OCI-LY3 (cell line): Measurements from ENCODE around the gene CD209.

Source experiments
- H2AFZ ChIP-seq: fragments of 200-600, 300-600 bp; shearing (Covaris generic); 2 replicates; pipeline ENCODE4 v1.6.0; 2014; ENCODE audit warnings: antibody characterized with exemption, low read depth, low read length
- H3K27ac ChIP-seq: fragments of 200-600, 300-600 bp; sonication (generic); 2 replicates; pipeline ENCODE4 v1.5.1; 2014; ENCODE audit warnings: mild to moderate bottlenecking, low read length, moderate library complexity, mixed read lengths
- H3K27me3 ChIP-seq: fragments of 200-600, 300-600 bp; sonication (generic); 2 replicates; pipeline ENCODE4 v1.6.1; 2014; ENCODE audit warnings: low read depth, low read length, mixed read lengths
- H3K36me3 ChIP-seq: fragments of 200-600, 300-600 bp; sonication (generic); replicated peaks from 2 replicates; pipeline ENCODE3; 2014; ENCODE audit warnings: low read depth, low read length, mixed read lengths
- H3K4me1 ChIP-seq: fragments of 300-600, 200-600 bp; sonication (generic); 2 replicates; pipeline ENCODE4 v1.6.1; 2014; ENCODE audit warnings: low read length, mixed read lengths
- H3K4me2 ChIP-seq: fragments of 200-600, 300-600 bp; sonication (generic); 2 replicates; pipeline ENCODE4 v1.6.1; 2014; ENCODE audit warnings: low read length, mixed read lengths
- H3K4me3 ChIP-seq: fragments of 300-600, 200-600 bp; sonication (generic); 2 replicates; pipeline ENCODE4 v1.5.1; 2014; ENCODE audit warnings: antibody characterized with exemption, mild to moderate bottlenecking, low read length, moderate library complexity
- H3K79me2 ChIP-seq: fragments of 300-600, 200-600 bp; shearing (Covaris generic); 2 replicates; pipeline ENCODE4 v1.6.1; 2014; ENCODE audit warnings: mild to moderate bottlenecking, low read length, mixed read lengths
- H3K9ac ChIP-seq: fragments of 300-600, 200-600 bp; shearing (Covaris generic); 2 replicates; pipeline ENCODE4 v1.6.0; 2014; ENCODE audit warnings: mild to moderate bottlenecking, low read length, moderate library complexity
- H3K9me3 ChIP-seq: fragments of 200-600, 300-600 bp; shearing (Covaris generic); 2 replicates; pipeline ENCODE4 v1.6.1; 2014; ENCODE audit warnings: low read length, mixed read lengths; ENCODE audit not compliant: insufficient read depth
- H4K20me1 ChIP-seq: fragments of 200-600, 300-600 bp; sonication (generic); 2 replicates; pipeline ENCODE4 v1.6.1; 2016; ENCODE audit warnings: low read length, mixed read lengths; ENCODE audit not compliant: insufficient read depth
- CTCF ChIP-seq: fragments of 200-600, 300-600 bp; sonication (generic); IDR thresholded peaks from 2 replicates; pipeline ENCODE4 v1.5.1; 2014; ENCODE audit warnings: antibody characterized with exemption, low read length, low read depth
- EZH2phosphoT487 ChIP-seq: fragments of 200-600 bp; shearing (Covaris generic); IDR thresholded peaks from 2 replicates; pipeline ENCODE4 v1.6.1; 2018; ENCODE audit warnings: antibody characterized with exemption, mixed run types, low read depth

CD209 gene

GRCh38 chr19:7730286-7731217 is 16.8 kb downstream of the CD209 start:
- Histone ChIP-seq H3K9ac (no peak overlapping the region), H3K27ac (no peak overlapping the region), H3K9me3 (no peaks in the 10 kb centered on the region), H3K4me3 (no peak overlapping the region), H3K27me3 (peaks cover 58% of the 10 kb centered on the region), H4K20me1 (no peaks in the 10 kb centered on the region), H2AFZ (no peak overlapping the region), H3K36me3 (no peaks in the 10 kb centered on the region), H3K79me2 (no peaks in the 10 kb centered on the region), H3K4me2 (no peak overlapping the region), H3K4me1 (no peaks in the 10 kb centered on the region)
- TF ChIP-seq EZH2phosphoT487 (no peak), CTCF (no peak)

GRCh38 chr19:7729831-7730285 is 17.5 kb downstream of the CD209 start:
- no peak overlapping the region for H3K27ac ChIP-seq
- TF ChIP-seq EZH2phosphoT487, result no peak
- no peak for TF ChIP-seq CTCF
- H3K79me2 ChIP-seq, result no peaks in the 10 kb centered on the region
- no peaks in the 10 kb centered on the region for H4K20me1 ChIP-seq
- H3K36me3 ChIP-seq, result no peaks in the 10 kb centered on the region
- no peak overlapping the region for H2AFZ ChIP-seq
- H3K4me3 ChIP-seq, result no peak overlapping the region
- no peaks in the 10 kb centered on the region for H3K4me1 ChIP-seq
- H3K9me3 ChIP-seq, result no peaks in the 10 kb centered on the region
- peaks cover 55% of the 10 kb centered on the region for H3K27me3 ChIP-seq
- H3K9ac ChIP-seq, result no peak overlapping the region
- H3K4me2 ChIP-seq, result no peak overlapping the region

GRCh38 chr19:7729211-7729610 is 18.1 kb downstream of the CD209 start:
- no peak overlapping the region for H2AFZ ChIP-seq
- no peak overlapping the region for H3K4me2 ChIP-seq
- H3K4me3 ChIP-seq, result no peak overlapping the region
- no peaks in the 10 kb centered on the region for H4K20me1 ChIP-seq
- H3K9me3 ChIP-seq, result no peaks in the 10 kb centered on the region
- no peak for TF ChIP-seq EZH2phosphoT487
- no peak for TF ChIP-seq CTCF
- no peak overlapping the region for H3K9ac ChIP-seq
- no peaks in the 10 kb centered on the region for H3K79me2 ChIP-seq
- no peak overlapping the region for H3K27ac ChIP-seq
- H3K36me3 ChIP-seq, result no peaks in the 10 kb centered on the region
- H3K27me3 ChIP-seq, result peaks cover 55% of the 10 kb centered on the region
- H3K4me1 ChIP-seq, result no peaks in the 10 kb centered on the region

GRCh38 chr19:7725791-7726190 is 21.5 kb downstream of the CD209 start:
- Histone ChIP-seq H4K20me1 (no peaks in the 10 kb centered on the region), H3K36me3 (no peaks in the 10 kb centered on the region), H3K4me2 (no peak overlapping the region), H3K27ac (no peak overlapping the region), H3K4me3 (no peak overlapping the region), H3K9me3 (no peaks in the 10 kb centered on the region), H3K79me2 (no peaks in the 10 kb centered on the region), H3K27me3 (peaks cover 56% of the 10 kb centered on the region), H2AFZ (no peak overlapping the region), H3K9ac (no peak overlapping the region), H3K4me1 (no peaks in the 10 kb centered on the region)
- TF ChIP-seq EZH2phosphoT487 (no peak), CTCF (no peak)
